HepG2 (cell line): Measurements from ENCODE around the gene CUL4B. TPM values are rescaled to one million over a fixed set of nuclear protein-coding genes. Genes with fewer than 3 reads are reported as not detected.

Experiments
- GATAD2A ChIP-seq: IDR thresholded peaks from 2 replicates; pipeline ENCODE4 v1.6.1; 2016
- HDAC6 ChIP-seq: fragments of 200-600 bp; sonication (generic); IDR thresholded peaks from 2 replicates; pipeline ENCODE4 v1.7.0; 2017; ENCODE audit warnings: mild to moderate bottlenecking, antibody characterized with exemption, low read length, low read depth
- KAT2B ChIP-seq: fragments of 150-350 bp; IDR thresholded peaks from 2 replicates; pipeline ENCODE4 v1.6.1; 2014; ENCODE audit warnings: low read depth, low read length, borderline replicate concordance
- MAFK ChIP-seq, 2 experiments: IDR thresholded peaks in 1 of 2; conservative IDR thresholded peaks in 1 of 2; 2 replicates each; pipeline ENCODE4 v1.6.1; 2011; ENCODE audit warnings: improper control_type of control experiment in 2 of 2, low read length in 2 of 2
- REPIN1 ChIP-seq: sonication (generic); formaldehyde crosslinking; IDR thresholded peaks from 2 replicates; pipeline ENCODE4 v1.8.0; 2022; ENCODE audit warnings: missing genetic modification reagents, low read depth, mild to moderate bottlenecking, borderline replicate concordance
- ZFP90 ChIP-seq: sonication (generic); formaldehyde crosslinking; IDR thresholded peaks from 2 replicates; pipeline ENCODE4 v1.8.0; 2022; ENCODE audit warnings: missing genetic modification reagents, mild to moderate bottlenecking, inconsistent platforms, borderline replicate concordance
- ZNF142 ChIP-seq: sonication (generic); formaldehyde crosslinking; IDR thresholded peaks from 2 replicates; pipeline ENCODE4 v1.4.0; 2020; ENCODE audit warnings: missing genetic modification reagents
- ZNF281 ChIP-seq: sonication (generic); formaldehyde crosslinking; IDR thresholded peaks from 2 replicates; pipeline ENCODE4 v1.4.0; 2020; ENCODE audit warnings: missing genetic modification reagents, borderline replicate concordance
- ZNF362 ChIP-seq: sonication (generic); formaldehyde crosslinking; IDR thresholded peaks from 2 replicates; pipeline ENCODE4 v1.4.0; 2020; ENCODE audit warnings: missing genetic modification reagents, mild to moderate bottlenecking, borderline replicate concordance
- ZNF547 ChIP-seq: sonication (generic); formaldehyde crosslinking; IDR thresholded peaks from 2 replicates; pipeline ENCODE4 v1.5.1; 2020; ENCODE audit warnings: mild to moderate bottlenecking, missing genetic modification reagents
- polyA plus RNA-seq, 8 experiments: library from polyadenylated mRNA; depleted of rRNA in 3 of 8; stranded (reverse) in 7 of 8; unstranded in 1 of 8; fragments of >200 nt; fragmentation: Illumina TruSeq in 4 of 8; extraction: Trizol in 4 of 8; gene quantifications; 2 replicates each; pipeline versions ENCODE4 v1.2.1 to v1.2.3, GENCODE V29; 2011 to 2016; ENCODE audit warnings: low read depth in 4 of 8, missing spikeins in 1 of 8, mixed read lengths in 1 of 8; ENCODE audit not compliant: insufficient read depth in 1 of 8
- total RNA-seq, 5 experiments: library from RNA; depleted of rRNA; stranded (reverse); fragments of >200 nt; fragmentation: Illumina TruSeq; extraction: Trizol; gene quantifications; 2 replicates each; pipeline ENCODE4 v1.2.3, GENCODE V29; 2016; ENCODE audit warnings: low read depth in 1 of 5
- TF ChIP-seq, protein P1 (sequence below), 2 experiments: sonication (generic) in 1 of 2; formaldehyde crosslinking in 1 of 2; IDR thresholded peaks; 2 replicates each; pipeline versions ENCODE4 v1.6.1 to v1.9.0; 2014 to 2022; ENCODE audit warnings: antibody characterized with exemption in 1 of 2, borderline replicate concordance in 1 of 2, inconsistent platforms in 1 of 2, low read depth in 1 of 2, missing genetic modification reagents in 1 of 2

The CUL4B gene
- total and polyA plus RNA-seq, 2 of the 13 experiments (the other 11 are each of a cell fraction or from before 2014, with no cell fraction given) = 21.6 to 28.5 TPM

- TF ChIP-seq, protein P1, sequence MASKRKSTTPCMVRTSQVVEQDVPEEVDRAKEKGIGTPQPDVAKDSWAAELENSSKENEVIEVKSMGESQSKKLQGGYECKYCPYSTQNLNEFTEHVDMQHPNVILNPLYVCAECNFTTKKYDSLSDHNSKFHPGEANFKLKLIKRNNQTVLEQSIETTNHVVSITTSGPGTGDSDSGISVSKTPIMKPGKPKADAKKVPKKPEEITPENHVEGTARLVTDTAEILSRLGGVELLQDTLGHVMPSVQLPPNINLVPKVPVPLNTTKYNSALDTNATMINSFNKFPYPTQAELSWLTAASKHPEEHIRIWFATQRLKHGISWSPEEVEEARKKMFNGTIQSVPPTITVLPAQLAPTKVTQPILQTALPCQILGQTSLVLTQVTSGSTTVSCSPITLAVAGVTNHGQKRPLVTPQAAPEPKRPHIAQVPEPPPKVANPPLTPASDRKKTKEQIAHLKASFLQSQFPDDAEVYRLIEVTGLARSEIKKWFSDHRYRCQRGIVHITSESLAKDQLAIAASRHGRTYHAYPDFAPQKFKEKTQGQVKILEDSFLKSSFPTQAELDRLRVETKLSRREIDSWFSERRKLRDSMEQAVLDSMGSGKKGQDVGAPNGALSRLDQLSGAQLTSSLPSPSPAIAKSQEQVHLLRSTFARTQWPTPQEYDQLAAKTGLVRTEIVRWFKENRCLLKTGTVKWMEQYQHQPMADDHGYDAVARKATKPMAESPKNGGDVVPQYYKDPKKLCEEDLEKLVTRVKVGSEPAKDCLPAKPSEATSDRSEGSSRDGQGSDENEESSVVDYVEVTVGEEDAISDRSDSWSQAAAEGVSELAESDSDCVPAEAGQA (IDR thresholded peaks at IDR 0.05; ENCODE audit: low read depth) = 0 out of 2 replicates have a peak, but pooled peaks have one; percentile 21
- TF ChIP-seq, protein P1 (CRISPR knock-in tag; IDR thresholded peaks at IDR 0.05; ENCODE audit: borderline replicate concordance) = no peak
- TF ChIP-seq ZNF547 (CRISPR knock-in tag) (no peak), GATAD2A (CRISPR knock-in tag) (no peak), ZNF362 (CRISPR knock-in tag) (no peak), REPIN1 (CRISPR knock-in tag) (no peak; the same call in 1 of the 2 replicates), MAFK (conservative IDR thresholded peaks at IDR 0.05 in 1 of 2, IDR thresholded peaks at IDR 0.05 in 1 of 2; ENCODE audit: low read length in 2 of 2) (no peak), ZFP90 (CRISPR knock-in tag) (no peak), KAT2B (no peak), ZNF281 (CRISPR knock-in tag) (no peak), ZNF142 (CRISPR knock-in tag) (no peak), HDAC6 (no peak)
Observed at GRCh38 chrX:120560842-120561633, at the start of gene CUL4B (continued).
